GM18868 (cell line): Measurements from ENCODE around the gene ANKRD55.
A peak's percentile ranks its signal among the peaks of the same experiment; 100 is the strongest.
"Not testable (repeated sequence)": the region's sequence is repeated elsewhere in the genome, so short reads cannot be mapped to it uniquely, and the experiment has no call there.

Experiments
- ATAC-seq: cut with Tn5 transposase; IDR thresholded peaks from one replicate; pipeline ENCODE4 v1.9.1; 2021; ENCODE audit warnings: mild to moderate bottlenecking, moderate library complexity; ENCODE audit not compliant: unreplicated experiment

ANKRD55 gene

GRCh38 chr5:56211298-56211865 lies 21.7 kb downstream of the ANKRD55 start:
- no peak for ATAC-seq

GRCh38 chr5:56208681-56209080 lies 24.4 kb downstream of the ANKRD55 start:
- ATAC-seq = no peak

- ATAC-seq = no peak
These were observed 25.6 kb downstream of the ANKRD55 start for GRCh38 chr5:56207537-56207936.

- no peak for ATAC-seq
These were observed 26.8 kb downstream of the ANKRD55 start for GRCh38 chr5:56206126-56206910.

GRCh38 chr5:56203936-56204335 lies 29.2 kb downstream of the ANKRD55 start:
- ATAC-seq = not testable (repeated sequence)

- no peak for ATAC-seq
These were observed 30.6 kb downstream of the ANKRD55 start for GRCh38 chr5:56202483-56202882.

GRCh38 chr5:56201762-56202261 lies 31.3 kb downstream of the ANKRD55 start:
- ATAC-seq = not testable (repeated sequence)

- peak; percentile 97 for ATAC-seq
These were observed 32.0 kb downstream of the ANKRD55 start for GRCh38 chr5:56200971-56201666.

- no peak for ATAC-seq
These were observed 38.1 kb downstream of the ANKRD55 start for GRCh38 chr5:56195016-56195415.

GRCh38 chr5:56192246-56192645 lies 40.9 kb downstream of the ANKRD55 start:
- no peak for ATAC-seq

GRCh38 chr5:56191656-56192055 lies 41.5 kb downstream of the ANKRD55 start:
- no peak for ATAC-seq

GRCh38 chr5:56190497-56190896 lies 42.6 kb downstream of the ANKRD55 start:
- ATAC-seq = no peak

GRCh38 chr5:56185768-56186311 lies 47.3 kb downstream of the ANKRD55 start:
- no peak for ATAC-seq

- ATAC-seq = no peak
These were observed 49.6 kb downstream of the ANKRD55 start for GRCh38 chr5:56183506-56183905.

- no peak for ATAC-seq
These were observed 53.7 kb downstream of the ANKRD55 start for GRCh38 chr5:56179442-56179841.

GRCh38 chr5:56178823-56179222 lies 54.3 kb downstream of the ANKRD55 start:
- ATAC-seq = no peak

GRCh38 chr5:56176871-56177533 lies 56.1 kb downstream of the ANKRD55 start:
- ATAC-seq = no peak

GRCh38 chr5:56176155-56176798 lies 56.9 kb downstream of the ANKRD55 start:
- no peak for ATAC-seq

- no peak for ATAC-seq
These were observed 57.6 kb downstream of the ANKRD55 start for GRCh38 chr5:56175488-56175887.

- no peak for ATAC-seq
These were observed 58.1 kb downstream of the ANKRD55 start for GRCh38 chr5:56175021-56175420.
